A549 (cell line): ENCODE data around the gene STYK1. TPM values are rescaled to one million over a fixed set of nuclear protein-coding genes. Genes with fewer than 3 reads are reported as not detected.
A peak's percentile ranks its signal among the peaks of the same experiment; 100 is the strongest.

Source experiments
- ATAC-seq, 2 experiments: fragments of 200-7000 bp in 1 of 2; fragments of >200 bp in 1 of 2; cut with Nextera tagmentation in 1 of 2; cut with Tn5 transposase in 1 of 2; 3 replicates each; pipeline versions ENCODE4 v1.8.0 to v1.9.1; 2018 to 2020; ENCODE audit warnings: mild to moderate bottlenecking in 1 of 2, moderate library complexity in 1 of 2
- CTCF ChIA-PET: fragments of 300-600 bp; sonication (Branson Sonifier 250); formaldehyde crosslinking; extraction: SDS; loops from one replicate; lab custom pipeline; 2021; ENCODE audit warnings: antibody characterized with exemption, inconsistent platforms; lab: Yijun Ruan, JAX
- POLR2A ChIA-PET: fragments of 350-600 bp; formaldehyde crosslinking; extraction: SDS; loops from one replicate; lab custom pipeline; 2021; ENCODE audit warnings: antibody characterized with exemption, inconsistent platforms; lab: Yijun Ruan, JAX
- DNase-seq, 2 experiments: peaks; one replicate each; pipeline versions ENCODE4 v3.0.0 to v3.0.0-alpha.2; 2011 to 2016; ENCODE audit warnings: low read depth in 1 of 2, low spot score in 1 of 2
- FAIRE-seq: peaks from 2 replicates; lab custom pipeline; 2011; peaks lifted over from hg19 to GRCh38; lab: Jason Lieb, UNC
- H3K27ac ChIP-seq, 2 experiments: fragments of >200 bp; sonication (Bioruptor Twin); formaldehyde crosslinking; 3 replicates each; pipeline ENCODE4 v1.5.1; 2016 to 2017
- H3K4me1 ChIP-seq: fragments of >200 bp; sonication (Bioruptor Twin); formaldehyde crosslinking; 3 replicates; pipeline ENCODE4 v1.6.1; 2016
- H3K4me2 ChIP-seq: fragments of >200 bp; sonication (Bioruptor Twin); formaldehyde crosslinking; 3 replicates; pipeline ENCODE4 v1.6.1; 2016
- H3K4me3 ChIP-seq: fragments of >200 bp; sonication (Bioruptor Twin); formaldehyde crosslinking; 3 replicates; pipeline ENCODE4 v1.5.1; 2016
- H3K9me3 ChIP-seq: fragments of >200 bp; sonication (Bioruptor Twin); formaldehyde crosslinking; 3 replicates; pipeline ENCODE4 v1.6.1; 2016
- BHLHE40 ChIP-seq: IDR thresholded peaks from 2 replicates; pipeline ENCODE4 v1.6.1; 2012; ENCODE audit warnings: low read depth, low read length, inconsistent platforms
- CBX8 ChIP-seq: fragments of 200-600 bp; sonication (generic); IDR thresholded peaks from 2 replicates; pipeline ENCODE4 v1.6.1; 2016
- CEBPB ChIP-seq, 2 experiments: fragments of >200 bp in 1 of 2; sonication (Bioruptor Twin) in 1 of 2; formaldehyde crosslinking in 1 of 2; IDR thresholded peaks; 2 replicates each; pipeline ENCODE4 v1.6.1; 2012 to 2016
- CHD2 ChIP-seq: fragments of 150-350 bp; IDR thresholded peaks from 2 replicates; pipeline ENCODE4 v1.6.1; 2014; ENCODE audit warnings: low read length; ENCODE audit not compliant: partially characterized antibody
- EHMT2 ChIP-seq: fragments of 200-600 bp; sonication (generic); IDR thresholded peaks from 2 replicates; pipeline ENCODE4 v1.6.1; 2016; ENCODE audit warnings: antibody characterized with exemption, low read depth, mild to moderate bottlenecking, moderate library complexity
- ESRRA ChIP-seq: fragments of 150-350 bp; IDR thresholded peaks from 2 replicates; pipeline ENCODE4 v1.6.1; 2014; ENCODE audit warnings: mild to moderate bottlenecking, low read length, borderline replicate concordance
- FOSL2 ChIP-seq, 2 experiments: fragments of 450-650 bp in 1 of 2; fragments of >200 bp in 1 of 2; sonication (Bioruptor Twin) in 1 of 2; formaldehyde crosslinking; IDR thresholded peaks; 2 replicates each; pipeline versions ENCODE4 v1.5.0 to v1.6.1; 2016 to 2020; ENCODE audit warnings: mild to moderate bottlenecking in 1 of 2, moderate library complexity in 1 of 2
- GATA3 ChIP-seq: IDR thresholded peaks from 2 replicates; pipeline ENCODE4 v1.6.1; 2012; ENCODE audit warnings: borderline replicate concordance
- HDAC2 ChIP-seq: fragments of 200-600 bp; sonication (generic); IDR thresholded peaks from 2 replicates; pipeline ENCODE4 v1.6.1; 2016
- HOXA7 ChIP-seq: fragments of 250-450 bp; sonication (Bioruptor Pico); IDR thresholded peaks from 2 replicates; pipeline ENCODE4 v1.5.0; 2020; ENCODE audit warnings: mild to moderate bottlenecking, moderate library complexity
- JUN ChIP-seq, 2 experiments: fragments of >200 bp; sonication (Bioruptor Twin); formaldehyde crosslinking; IDR thresholded peaks; 2 replicates in 1 of 2; 3 replicates in 1 of 2; pipeline ENCODE4 v1.6.1; 2016 to 2017
- KDM1A ChIP-seq: fragments of 200-600 bp; sonication (generic); IDR thresholded peaks from 2 replicates; pipeline ENCODE4 v1.6.1; 2016; ENCODE audit warnings: low read depth, mild to moderate bottlenecking
- KDM5A ChIP-seq: fragments of 200-600 bp; sonication (generic); IDR thresholded peaks from 2 replicates; pipeline ENCODE4 v1.6.1; 2016; ENCODE audit warnings: antibody characterized with exemption, mild to moderate bottlenecking
- NPAS2 ChIP-seq: fragments of 250-450 bp; sonication (Bioruptor Pico); IDR thresholded peaks from 2 replicates; pipeline ENCODE4 v1.8.0; 2022; ENCODE audit warnings: mild to moderate bottlenecking, moderate library complexity, borderline replicate concordance
- POLR2AphosphoS2 ChIP-seq: conservative IDR thresholded peaks from 2 replicates; pipeline ENCODE4 v1.6.1; 2012; ENCODE audit warnings: low read length, improper control_type of control experiment, inconsistent platforms
- RCOR1 ChIP-seq: fragments of 150-350 bp; IDR thresholded peaks from 2 replicates; pipeline ENCODE4 v1.6.1; 2014; ENCODE audit warnings: antibody characterized with exemption, low read length, low read depth
- SMC3 ChIP-seq: fragments of >200 bp; sonication (Bioruptor Twin); formaldehyde crosslinking; IDR thresholded peaks from 3 replicates; pipeline ENCODE4 v1.6.1; 2018; ENCODE audit warnings: inconsistent platforms
- SREBF2 ChIP-seq: fragments of 450-650 bp; IDR thresholded peaks from 2 replicates; pipeline ENCODE4 v1.6.1; 2014; ENCODE audit warnings: mild to moderate bottlenecking, moderate library complexity
- ZSCAN20 ChIP-seq: fragments of 250-450 bp; sonication (Bioruptor Pico); IDR thresholded peaks from 2 replicates; pipeline ENCODE4 v1.8.0; 2022; ENCODE audit warnings: mild to moderate bottlenecking, moderate library complexity
- WGBS: methylation state at CpG from one replicate; pipeline ENCODE4 v1.1.6; 2017; ENCODE audit errors: missing lambda C conversion rate; 5-methylcytosine and 5-hydroxymethylcytosine counted together
- polyA plus RNA-seq, 4 experiments: library from polyadenylated mRNA; depleted of rRNA in 3 of 4; stranded (reverse); fragments of >200 nt; fragmentation: RNase III in 1 of 4; extraction: RNeasy Plus Mini Kit Qiagen cat#74134 plus additional on column Dnase treatment in 1 of 4; gene quantifications; 2 replicates in 3 of 4; 3 replicates in 1 of 4; pipeline ENCODE4 v1.2.3, GENCODE V29; 2011 to 2017
- TF ChIP-seq, protein P1 (sequence below): fragments of >200 bp; sonication (Bioruptor Twin); formaldehyde crosslinking; IDR thresholded peaks from 2 replicates; pipeline ENCODE4 v1.6.1; 2016
- TF ChIP-seq, protein P2 (sequence below): IDR thresholded peaks from 2 replicates; pipeline ENCODE4 v1.6.1; 2012
- TF ChIP-seq, protein P3 (sequence below): IDR thresholded peaks from 2 replicates; pipeline ENCODE4 v1.6.1; 2012; ENCODE audit warnings: low read depth, borderline replicate concordance
- TF ChIP-seq, protein P4 (sequence below): fragments of 250-450 bp; sonication (Bioruptor Pico); IDR thresholded peaks from 2 replicates; pipeline ENCODE4 v1.5.0; 2020; ENCODE audit warnings: low read depth, mild to moderate bottlenecking, moderate library complexity

STYK1 gene
- polyA plus RNA-seq, 2 of the 4 experiments (the other 2 are of a cell fraction): 0.32 to 0.56 TPM

DNA sequence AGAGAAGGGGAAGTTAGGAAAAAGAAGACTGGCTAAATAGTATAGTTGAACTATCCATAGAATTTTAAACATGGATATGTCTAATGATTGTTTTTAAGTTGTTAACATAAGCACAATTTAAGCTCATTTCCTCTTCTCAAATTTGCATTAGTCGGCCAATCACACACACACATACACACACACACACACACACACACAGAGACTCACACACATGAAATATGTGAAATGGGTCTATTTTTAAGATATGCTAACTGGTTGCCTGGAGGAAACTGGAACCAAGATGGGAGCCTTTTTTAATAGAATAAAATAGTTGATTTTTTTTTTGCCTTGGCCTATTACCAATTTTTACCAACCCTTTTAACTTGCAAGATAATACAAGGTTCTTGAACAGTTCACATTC, 24.0 kb upstream of the STYK1 start:
- POLR2A ChIA-PET: no interaction called here
- WGBS: 85% methylated on average over 1 of the region's 1 CpG

DNA sequence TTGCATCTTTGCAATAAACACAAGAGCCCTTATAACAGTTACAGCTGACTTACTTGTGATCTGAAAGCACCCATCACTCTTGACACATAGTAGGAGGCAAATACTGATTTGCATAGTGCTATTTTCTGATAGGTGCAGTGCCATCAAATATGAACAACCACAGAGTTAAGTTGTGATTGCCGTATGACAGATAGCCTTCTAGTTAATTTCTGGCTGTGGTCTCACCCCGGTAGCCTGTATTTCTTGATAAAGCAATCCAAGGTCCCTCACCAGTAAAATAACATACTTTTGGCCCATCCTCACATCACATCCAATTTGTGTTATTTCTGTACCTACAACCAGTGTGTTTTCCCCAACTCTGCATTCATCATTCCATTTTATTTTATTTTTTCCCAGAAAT, 23.3 kb upstream of the STYK1 start:
- TF ChIP-seq JUN (IDR thresholded peaks at IDR 0.05): no peak
- Histone ChIP-seq H3K4me2 (no peak overlapping the region), H3K9me3 (no peaks in the 10 kb centered on the region), H3K4me1 (no peaks in the 10 kb centered on the region), H3K4me3 (no peak overlapping the region), H3K27ac (no peak overlapping the region)
- FAIRE-seq: no peak
- 96% methylated on average over 2 of the region's 2 CpGs for whole genome bisulfite sequencing
- ChIA-PET CTCF (interaction anchor here (1.3 kb wide), 1 partner anchor 330 kb away, joined by 5 read pairs; no protein-coding TSS in a partner anchor), POLR2A (no interaction called here)
- no peak for ATAC-seq
- no peak for DNase-seq

More for the DNA sequence above, 24.0 kb upstream of the STYK1 start:
- H3K4me3 ChIP-seq: no peak overlapping the region
- no peaks in the 10 kb centered on the region for H3K4me1 ChIP-seq
- no peak for DNase-seq
- no peak overlapping the region for H3K27ac ChIP-seq
- no peak overlapping the region for H3K4me2 ChIP-seq
- no peaks in the 10 kb centered on the region for H3K9me3 ChIP-seq
- FAIRE-seq: no peak
- TF ChIP-seq, protein P1, sequence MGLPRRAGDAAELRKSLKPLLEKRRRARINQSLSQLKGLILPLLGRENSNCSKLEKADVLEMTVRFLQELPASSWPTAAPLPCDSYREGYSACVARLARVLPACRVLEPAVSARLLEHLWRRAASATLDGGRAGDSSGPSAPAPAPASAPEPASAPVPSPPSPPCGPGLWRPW: no peak
- TF ChIP-seq POLR2AphosphoS2 (0 out of 2 replicates have a peak, but pooled peaks have one; percentile 74), FOSL2 (IDR thresholded peaks at IDR 0.05) (no peak), FOSL2 (CRISPR knock-in tag; IDR thresholded peaks at IDR 0.05) (no peak), SREBF2 (no peak), ESRRA (no peak), SMC3 (no peak)
- TF ChIP-seq, protein P2, sequence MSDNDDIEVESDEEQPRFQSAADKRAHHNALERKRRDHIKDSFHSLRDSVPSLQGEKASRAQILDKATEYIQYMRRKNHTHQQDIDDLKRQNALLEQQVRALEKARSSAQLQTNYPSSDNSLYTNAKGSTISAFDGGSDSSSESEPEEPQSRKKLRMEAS: no peak
- CTCF ChIA-PET: interaction anchor here (0.6 to 1.3 kb wide), 2 partner anchors 23 to 331 kb away, joined by 3 to 5 read pairs; no protein-coding TSS in a partner anchor
- ATAC-seq: no peak

DNA sequence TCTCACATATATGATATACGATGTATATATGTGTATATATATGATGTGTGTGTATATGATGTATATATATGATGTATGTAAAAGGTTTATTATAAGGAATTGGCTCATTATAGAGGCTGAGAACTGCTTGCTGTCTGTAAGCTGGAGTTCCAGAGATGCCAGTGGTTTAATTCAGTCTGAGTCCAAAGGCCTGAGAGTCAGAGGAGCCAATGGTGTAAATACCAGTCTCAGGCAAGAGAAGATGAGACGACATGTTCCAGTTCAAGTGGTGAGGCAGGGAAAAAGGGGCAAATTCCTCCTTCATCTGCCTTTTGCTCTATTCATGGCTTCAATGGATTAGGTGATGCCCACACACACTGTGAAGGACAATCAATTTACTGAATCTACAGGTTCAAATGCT, 17.1 kb upstream of the STYK1 start:
- POLR2A ChIA-PET: no interaction called here

DNA sequence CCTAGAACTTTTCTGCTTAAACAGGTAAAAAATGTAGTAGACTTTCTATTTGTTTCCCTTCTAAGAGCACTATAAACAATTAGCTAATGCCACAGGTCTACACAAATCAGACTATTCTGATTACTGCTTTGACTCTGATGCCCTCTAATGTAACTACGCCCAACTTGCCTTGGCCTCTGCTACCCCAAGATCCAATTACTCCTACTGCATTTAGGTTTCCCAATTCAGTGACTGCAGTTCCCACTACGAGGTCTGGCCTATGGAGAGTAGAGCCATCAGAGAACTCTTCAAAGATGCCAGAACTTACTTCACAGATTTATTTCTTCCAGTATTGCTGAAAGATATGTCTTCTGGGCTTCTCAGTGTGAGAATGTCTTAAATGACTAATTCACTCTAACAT, 15.3 kb upstream of the STYK1 start:
- POLR2A ChIA-PET: no interaction called here
- 94% methylated on average over 2 of the region's 2 CpGs for WGBS
- Histone ChIP-seq H3K4me1 (no peaks in the 10 kb centered on the region), H3K9me3 (no peaks in the 10 kb centered on the region), H3K27ac (no peak overlapping the region), H3K4me2 (no peak overlapping the region), H3K4me3 (no peak overlapping the region)
- FAIRE-seq (no peak), ATAC-seq (no peak), DNase-seq (no peak)
- CTCF ChIA-PET: interaction anchor here (0.5 to 2.1 kb wide), 3 partner anchors 30 to 458 kb away, joined by 4 to 8 read pairs (median 4); no protein-coding TSS in a partner anchor
- no peak for TF ChIP-seq KDM1A
- no peak for TF ChIP-seq CHD2
- no peak for TF ChIP-seq RCOR1
- no peak for TF ChIP-seq HDAC2

More for the DNA sequence above, 17.1 kb upstream of the STYK1 start:
- Histone ChIP-seq H3K4me2 (no peak overlapping the region), H3K27ac (no peak overlapping the region), H3K4me1 (no peaks in the 10 kb centered on the region), H3K9me3 (no peaks in the 10 kb centered on the region), H3K4me3 (no peak overlapping the region)
- no peak for TF ChIP-seq FOSL2 (IDR thresholded peaks at IDR 0.05)
- no peak for TF ChIP-seq FOSL2 (CRISPR knock-in tag; IDR thresholded peaks at IDR 0.05)
- TF ChIP-seq, protein P3, sequence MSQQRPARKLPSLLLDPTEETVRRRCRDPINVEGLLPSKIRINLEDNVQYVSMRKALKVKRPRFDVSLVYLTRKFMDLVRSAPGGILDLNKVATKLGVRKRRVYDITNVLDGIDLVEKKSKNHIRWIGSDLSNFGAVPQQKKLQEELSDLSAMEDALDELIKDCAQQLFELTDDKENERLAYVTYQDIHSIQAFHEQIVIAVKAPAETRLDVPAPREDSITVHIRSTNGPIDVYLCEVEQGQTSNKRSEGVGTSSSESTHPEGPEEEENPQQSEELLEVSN: no peak
- no peak for TF ChIP-seq CEBPB (IDR thresholded peaks at IDR 0.05)
- no peak for TF ChIP-seq KDM5A
- TF ChIP-seq HDAC2: no peak
- TF ChIP-seq HOXA7: no peak
- TF ChIP-seq, protein P4, sequence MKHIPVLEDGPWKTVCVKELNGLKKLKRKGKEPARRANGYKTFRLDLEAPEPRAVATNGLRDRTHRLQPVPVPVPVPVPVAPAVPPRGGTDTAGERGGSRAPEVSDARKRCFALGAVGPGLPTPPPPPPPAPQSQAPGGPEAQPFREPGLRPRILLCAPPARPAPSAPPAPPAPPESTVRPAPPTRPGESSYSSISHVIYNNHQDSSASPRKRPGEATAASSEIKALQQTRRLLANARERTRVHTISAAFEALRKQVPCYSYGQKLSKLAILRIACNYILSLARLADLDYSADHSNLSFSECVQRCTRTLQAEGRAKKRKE (CRISPR knock-in tag): no peak
- TF ChIP-seq, protein P1: no peak
- TF ChIP-seq GATA3: no peak
- TF ChIP-seq CBX8: no peak
- no peak for TF ChIP-seq ZSCAN20 (CRISPR knock-in tag)
- TF ChIP-seq CHD2: no peak
- no peak for TF ChIP-seq NPAS2 (CRISPR knock-in tag)
- no peak for TF ChIP-seq EHMT2
- TF ChIP-seq BHLHE40: no peak
- CTCF ChIA-PET: no interaction called here
- no peak for ATAC-seq
- DNase-seq: no peak
- WGBS: 93% methylated on average over 2 of the region's 2 CpGs
- FAIRE-seq: no peak
